GM21528 (cell line): ENCODE measurements around the gene SCNN1B.
"Not testable (repeated sequence)": the region's sequence is repeated elsewhere in the genome, so short reads cannot be mapped to it uniquely, and the experiment has no call there.

Experiments used
- ATAC-seq: cut with Tn5 transposase; IDR thresholded peaks from one replicate; pipeline ENCODE4 v1.9.1; 2021; ENCODE audit warnings: mild to moderate bottlenecking, moderate library complexity; ENCODE audit not compliant: unreplicated experiment, low FRiP score

Gene SCNN1B

GRCh38 chr16:23348579-23349469 lies 46.7 kb downstream of the SCNN1B start:
- no peak for ATAC-seq

DNA sequence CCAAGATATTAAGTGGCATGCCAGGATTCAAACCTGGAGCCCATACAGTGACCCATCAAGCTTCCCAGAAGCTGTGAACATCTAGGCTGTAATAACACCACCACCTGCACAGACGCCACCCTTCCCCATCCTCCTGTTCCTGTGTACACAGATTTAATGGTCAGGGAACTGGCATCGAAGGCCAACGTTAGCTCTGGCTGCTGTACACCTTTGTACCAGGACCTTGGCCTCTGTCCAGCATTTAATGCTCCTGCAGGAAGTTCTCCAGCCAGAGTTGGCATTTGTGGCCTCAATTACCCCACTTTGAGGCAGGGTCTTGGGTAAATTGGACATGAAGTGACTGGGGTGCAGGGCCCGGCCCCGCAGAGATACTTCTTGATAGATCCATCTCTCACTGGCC lies 49.3 kb downstream of the SCNN1B start:
- ATAC-seq = no peak

- ATAC-seq = no peak
These were observed 51.3 kb downstream of the SCNN1B start for GRCh38 chr16:23353440-23353839.

- no peak for ATAC-seq
These were observed 52.1 kb downstream of the SCNN1B start for GRCh38 chr16:23354246-23354645.

- no peak for ATAC-seq
These were observed 53.1 kb downstream of the SCNN1B start for GRCh38 chr16:23355106-23355670.

GRCh38 chr16:23356941-23357340 lies 54.8 kb downstream of the SCNN1B start:
- ATAC-seq = no peak

DNA sequence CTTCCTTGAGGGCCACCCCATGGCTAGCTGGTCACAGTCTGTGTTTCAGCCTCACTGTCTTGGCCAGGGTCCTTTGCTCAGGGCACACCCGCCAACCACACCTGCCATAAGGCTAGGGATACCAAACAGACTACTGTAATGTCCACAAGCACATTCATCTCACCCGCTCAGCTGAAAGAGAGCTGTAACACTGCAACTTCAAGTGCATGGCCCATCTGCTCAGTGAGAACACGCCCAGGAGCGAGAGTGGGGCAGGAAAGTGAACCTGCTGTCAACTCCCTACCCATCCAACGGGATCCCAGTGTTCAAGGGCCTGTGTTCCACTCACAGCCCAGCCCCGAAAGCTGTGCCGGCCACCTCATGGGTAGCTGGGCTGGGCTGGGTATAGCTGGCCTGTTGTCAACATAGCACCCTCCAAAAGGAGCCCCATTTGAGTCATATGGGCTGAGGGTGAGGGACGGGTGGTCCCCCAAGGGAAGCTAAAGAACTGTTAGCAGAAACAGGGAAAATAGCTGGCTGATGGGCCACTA lies 55.7 kb downstream of the SCNN1B start:
- no peak for ATAC-seq

- no peak for ATAC-seq
These were observed 57.1 kb downstream of the SCNN1B start for GRCh38 chr16:23359092-23359760.

DNA sequence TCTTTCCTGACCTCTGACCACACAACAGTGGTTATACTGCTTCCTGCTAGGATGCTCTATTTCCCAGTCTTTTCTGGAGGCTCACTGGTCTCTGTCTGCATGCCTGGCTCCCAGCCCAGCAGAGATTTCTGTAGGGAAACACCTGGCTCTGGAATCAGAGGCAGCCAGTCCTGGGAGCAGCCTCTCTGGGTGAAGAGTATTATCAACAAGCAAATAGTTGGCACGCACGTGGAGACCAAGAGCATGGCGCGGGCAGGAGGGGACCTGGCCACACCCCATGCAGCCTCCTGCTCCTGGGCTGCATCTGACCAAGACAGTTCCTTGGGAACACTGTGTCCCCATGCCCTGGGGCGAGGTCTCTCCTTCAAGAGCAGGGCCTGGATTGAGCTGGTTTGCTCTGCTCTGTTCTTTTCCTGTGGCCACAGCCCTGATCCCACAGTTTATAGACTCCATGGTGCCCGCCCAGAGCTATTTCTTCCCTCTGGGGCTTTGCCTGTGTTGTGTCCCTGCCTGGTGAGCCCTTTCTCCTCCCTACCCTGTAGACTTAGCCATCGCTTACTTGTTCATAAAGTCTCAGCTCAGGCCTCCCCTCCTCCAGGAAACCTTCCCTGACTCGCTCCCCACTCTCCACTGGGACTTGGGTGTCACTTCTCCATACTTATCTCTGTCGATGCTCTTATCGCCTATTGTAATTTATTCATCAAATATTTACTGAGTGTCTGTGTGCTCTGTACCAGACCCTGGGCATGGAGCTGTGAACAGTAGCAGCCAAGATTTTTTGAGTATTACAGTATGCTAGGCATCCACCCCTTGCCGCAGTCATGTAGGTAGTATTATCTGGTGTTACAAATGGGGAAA lies 60.6 kb downstream of the SCNN1B start:
- no peak for ATAC-seq

- no peak for ATAC-seq
These were observed 63.6 kb downstream of the SCNN1B start for GRCh38 chr16:23365602-23366240.

GRCh38 chr16:23366341-23366740 lies 64.2 kb downstream of the SCNN1B start:
- ATAC-seq = not testable (repeated sequence)

DNA sequence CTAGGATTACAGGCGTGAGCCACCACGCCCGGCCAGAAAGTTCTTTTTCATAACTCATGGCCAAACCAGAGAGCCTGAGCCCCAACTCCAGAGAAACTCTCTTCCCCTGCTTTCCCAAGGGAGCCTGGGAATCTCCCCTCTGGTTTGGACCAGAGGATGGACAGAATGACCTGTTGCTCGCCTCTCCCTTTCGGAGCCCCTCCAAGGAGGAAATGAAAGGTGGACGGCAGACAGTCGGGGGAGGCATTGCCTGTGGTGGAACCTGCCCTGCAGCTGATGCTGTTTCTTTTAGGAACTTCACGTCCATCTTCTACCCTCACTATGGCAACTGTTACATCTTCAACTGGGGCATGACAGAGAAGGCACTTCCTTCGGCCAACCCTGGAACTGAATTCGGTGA lies 65.5 kb downstream of the SCNN1B start:
- no peak for ATAC-seq

GRCh38 chr16:23367988-23368387 lies 65.9 kb downstream of the SCNN1B start:
- no peak for ATAC-seq

- ATAC-seq = no peak
These were observed 66.4 kb downstream of the SCNN1B start for GRCh38 chr16:23368469-23368868.

GRCh38 chr16:23369416-23369815 lies 67.3 kb downstream of the SCNN1B start:
- no peak for ATAC-seq

DNA sequence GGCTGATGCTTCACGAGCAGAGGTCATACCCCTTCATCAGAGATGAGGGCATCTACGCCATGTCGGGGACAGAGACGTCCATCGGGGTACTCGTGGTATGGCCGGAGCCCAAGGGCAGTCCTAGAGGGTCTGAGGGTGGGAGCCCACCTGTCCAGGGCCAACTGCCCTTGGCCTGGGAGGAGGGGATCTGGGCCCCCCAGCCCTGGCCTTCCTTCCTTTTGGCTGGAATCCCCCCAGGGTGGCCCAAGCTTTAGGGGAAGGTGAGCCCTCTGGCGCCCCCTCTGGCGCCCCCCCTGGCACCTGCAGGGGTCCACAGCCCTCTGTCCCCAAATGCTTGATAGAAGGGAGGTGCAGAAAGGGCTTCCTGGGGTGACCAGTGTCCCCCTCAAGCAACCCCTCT lies 69.3 kb downstream of the SCNN1B start:
- ATAC-seq = no peak

DNA sequence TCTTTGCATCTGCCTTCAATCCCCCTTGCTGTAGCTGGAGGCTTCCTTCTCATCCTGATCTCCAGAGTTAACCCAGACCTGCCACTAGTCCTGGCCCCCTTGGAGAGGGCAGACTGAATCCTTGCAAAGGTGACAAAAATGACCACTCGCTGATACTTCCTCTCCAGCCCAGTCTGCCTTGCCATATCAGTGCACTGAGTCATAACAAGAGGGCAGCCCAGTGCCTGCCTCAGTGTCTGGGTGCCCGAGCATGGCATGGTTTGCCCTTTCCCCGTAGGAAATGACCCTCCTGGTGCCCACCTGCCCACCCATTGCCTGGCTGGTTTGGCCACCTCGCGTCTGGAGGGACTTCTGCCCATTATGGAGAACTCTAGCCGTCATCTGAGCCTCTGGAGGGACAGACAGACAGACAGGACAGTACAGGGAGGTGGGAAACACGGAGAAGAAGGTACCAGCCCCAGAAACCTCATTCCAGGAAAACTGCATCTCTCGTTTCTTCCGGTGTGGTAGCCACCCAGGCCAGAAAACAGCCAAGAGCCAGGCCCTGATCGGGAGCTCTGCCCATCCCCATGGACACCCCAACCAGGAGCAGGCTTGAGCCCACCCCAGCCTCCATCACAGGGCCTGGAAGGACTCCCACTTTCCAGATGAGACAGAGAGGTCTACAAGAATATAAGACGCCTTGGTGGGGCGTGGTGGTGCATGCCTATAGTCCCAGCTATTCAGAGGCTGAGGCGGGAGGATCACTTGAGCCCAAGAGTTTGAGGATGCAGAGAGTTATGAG lies 71.5 kb downstream of the SCNN1B start:
- no peak for ATAC-seq

DNA sequence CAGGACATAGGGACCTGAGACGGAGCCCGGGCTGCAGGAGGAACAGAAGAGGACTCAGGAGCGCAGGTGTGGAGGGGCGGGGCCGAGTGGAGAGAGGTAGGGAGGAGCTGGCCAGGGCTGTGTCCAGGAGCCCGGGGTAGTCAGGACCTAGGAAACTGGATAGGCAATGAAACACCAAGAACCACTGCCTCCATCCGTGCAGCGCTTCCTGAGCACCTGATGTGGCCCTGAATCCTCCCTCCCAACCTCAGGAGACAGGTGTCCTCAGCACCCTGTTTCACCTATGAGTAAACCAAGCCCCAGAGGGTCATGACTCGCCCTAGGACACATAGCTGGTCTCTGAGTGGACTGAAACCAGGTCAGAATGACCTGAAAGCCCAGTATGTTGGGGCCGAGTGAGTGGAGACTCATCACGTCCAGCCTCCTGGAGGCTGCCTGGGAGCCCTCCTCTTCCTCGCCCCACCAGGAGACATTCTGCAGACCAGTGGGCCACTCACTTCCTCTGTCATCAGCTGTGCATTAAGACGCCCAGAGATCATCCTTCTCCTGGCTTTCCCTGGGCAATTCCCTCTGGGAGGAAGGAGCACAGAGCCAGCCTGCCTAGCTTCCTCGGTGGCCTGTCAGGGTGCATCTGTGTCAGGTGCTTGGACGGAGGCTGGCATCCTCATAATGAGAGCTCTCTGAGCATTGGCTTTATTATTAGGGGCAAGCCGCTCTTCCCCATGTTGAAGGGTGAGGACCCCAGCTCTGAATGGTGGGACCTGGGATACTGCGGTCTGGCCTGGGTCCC lies 72.8 kb downstream of the SCNN1B start:
- no peak for ATAC-seq
